Transverse colon (tissue), 3 donors: ENCODE results near the gene C15orf62.

ENCODE experiments used
- EP300 ChIP-seq: sonication (generic); formaldehyde crosslinking; IDR thresholded peaks from one replicate; pipeline ENCODE4 v1.6.1; 2017; ENCODE audit warnings: antibody characterized with exemption, low read depth
- TF ChIP-seq, protein P1 (sequence below), 5 experiments: fragments of 200-600 bp in 3 of 5; fragments of 450-650 bp in 2 of 5; sonication (generic) in 3 of 5; IDR thresholded peaks; 1 replicate in 2 of 5; 2 replicates in 3 of 5; pipeline ENCODE4 v1.5.1; 2016 to 2017; ENCODE audit warnings: antibody characterized with exemption in 5 of 5, inconsistent platforms in 3 of 5, mild to moderate bottlenecking in 2 of 5, moderate library complexity in 1 of 5

DNA sequence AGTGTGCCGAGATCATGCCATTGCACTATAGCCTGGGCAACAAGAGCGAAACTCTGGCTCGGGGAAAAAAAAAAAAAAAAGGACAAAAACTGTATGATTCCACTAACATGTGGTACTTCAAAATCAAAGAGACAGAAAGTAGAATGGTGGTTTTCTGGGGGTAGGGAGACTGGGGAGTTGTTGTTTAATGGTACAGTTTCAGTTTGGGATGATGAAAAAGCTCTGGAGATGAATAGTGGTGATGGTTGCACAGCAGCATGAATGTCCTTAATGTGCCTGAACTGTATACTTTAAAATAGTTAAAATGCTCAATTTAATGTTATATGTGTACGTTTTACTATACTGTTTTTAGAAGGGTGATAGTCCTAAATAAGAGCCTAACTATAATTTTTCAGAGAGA is 47.4 kb upstream of the C15orf62 start:
- TF ChIP-seq, protein P1, sequence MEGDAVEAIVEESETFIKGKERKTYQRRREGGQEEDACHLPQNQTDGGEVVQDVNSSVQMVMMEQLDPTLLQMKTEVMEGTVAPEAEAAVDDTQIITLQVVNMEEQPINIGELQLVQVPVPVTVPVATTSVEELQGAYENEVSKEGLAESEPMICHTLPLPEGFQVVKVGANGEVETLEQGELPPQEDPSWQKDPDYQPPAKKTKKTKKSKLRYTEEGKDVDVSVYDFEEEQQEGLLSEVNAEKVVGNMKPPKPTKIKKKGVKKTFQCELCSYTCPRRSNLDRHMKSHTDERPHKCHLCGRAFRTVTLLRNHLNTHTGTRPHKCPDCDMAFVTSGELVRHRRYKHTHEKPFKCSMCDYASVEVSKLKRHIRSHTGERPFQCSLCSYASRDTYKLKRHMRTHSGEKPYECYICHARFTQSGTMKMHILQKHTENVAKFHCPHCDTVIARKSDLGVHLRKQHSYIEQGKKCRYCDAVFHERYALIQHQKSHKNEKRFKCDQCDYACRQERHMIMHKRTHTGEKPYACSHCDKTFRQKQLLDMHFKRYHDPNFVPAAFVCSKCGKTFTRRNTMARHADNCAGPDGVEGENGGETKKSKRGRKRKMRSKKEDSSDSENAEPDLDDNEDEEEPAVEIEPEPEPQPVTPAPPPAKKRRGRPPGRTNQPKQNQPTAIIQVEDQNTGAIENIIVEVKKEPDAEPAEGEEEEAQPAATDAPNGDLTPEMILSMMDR (IDR thresholded peaks at IDR 0.05): no peak
- no peak for TF ChIP-seq EP300
